HEK293 (cell line): Measurements from ENCODE around the gene CHCHD1.

Experiments used
- CTCF ChIA-PET: fragments of 350-600 bp; formaldehyde crosslinking; extraction: SDS; loops from one replicate; lab custom pipeline; 2021; ENCODE audit warnings: antibody characterized with exemption; lab: Yijun Ruan, JAX
- POLR2A ChIA-PET: fragments of 300-600 bp; formaldehyde crosslinking; extraction: SDS; loops from one replicate; lab custom pipeline; 2020; ENCODE audit warnings: antibody characterized with exemption, inconsistent platforms; lab: Yijun Ruan, JAX
- H3K27ac ChIP-seq: fragments of 200-500 bp; sonication (Bioruptor generic); 2 replicates; pipeline ENCODE4 v1.5.1; 2014; ENCODE audit warnings: low read depth, low read length, control low read depth, inconsistent platforms; ENCODE audit errors: extremely low read depth
- H3K36me3 ChIP-seq, 2 experiments: fragments of 200-500 bp in 1 of 2; sonication (Bioruptor generic) in 1 of 2; 1 replicate in 1 of 2; 2 replicates in 1 of 2; pipeline ENCODE4 v1.5.1; 2014 to 2017; ENCODE audit warnings: inconsistent platforms in 2 of 2, low read length in 2 of 2; ENCODE audit not compliant: control insufficient read depth in 2 of 2, insufficient read depth in 1 of 2
- H3K4me1 ChIP-seq: fragments of 200-500 bp; sonication (Bioruptor generic); 2 replicates; pipeline ENCODE4 v1.5.1; 2014; ENCODE audit warnings: mild to moderate bottlenecking, low read length, inconsistent platforms; ENCODE audit not compliant: control insufficient read depth, insufficient read depth
- H3K4me3 ChIP-seq: 2 replicates; pipeline ENCODE4 v1.5.1; 2011; ENCODE audit warnings: low read depth, mild to moderate bottlenecking, control low read depth, low read length, moderate library complexity
- H3K9me3 ChIP-seq: fragments of 200-500 bp; sonication (Bioruptor generic); 2 replicates; pipeline ENCODE4 v1.5.1; 2014; ENCODE audit warnings: low read depth, low read length, inconsistent platforms; ENCODE audit not compliant: control insufficient read depth, insufficient read depth
- CTCF ChIP-seq: fragments of 450-650 bp; formaldehyde crosslinking; IDR thresholded peaks from 2 replicates; pipeline ENCODE4 v1.5.1; 2016; ENCODE audit warnings: missing biosample characterization, missing genetic modification characterization
- FEZF1 ChIP-seq: fragments of 450-650 bp; formaldehyde crosslinking; IDR thresholded peaks from 2 replicates; pipeline ENCODE4 v1.5.1; 2016; ENCODE audit warnings: missing biosample characterization, missing genetic modification characterization
- GLIS2 ChIP-seq: fragments of 450-650 bp; formaldehyde crosslinking; IDR thresholded peaks from 2 replicates; pipeline ENCODE4 v1.5.1; 2016; ENCODE audit warnings: missing biosample characterization, missing genetic modification characterization
- HOXC10 ChIP-seq: sonication (generic); formaldehyde crosslinking; IDR thresholded peaks from 2 replicates; pipeline ENCODE4 v1.8.1; 2023; ENCODE audit warnings: mild to moderate bottlenecking, missing genetic modification reagents
- KLF8 ChIP-seq: fragments of 450-650 bp; formaldehyde crosslinking; IDR thresholded peaks from 2 replicates; pipeline ENCODE4 v1.5.1; 2016; ENCODE audit warnings: missing biosample characterization, missing genetic modification characterization
- MEIS1 ChIP-seq: sonication (generic); formaldehyde crosslinking; IDR thresholded peaks from 2 replicates; pipeline ENCODE4 v1.8.1; 2022; ENCODE audit warnings: missing genetic modification reagents, mild to moderate bottlenecking, borderline replicate concordance
- ZBTB6 ChIP-seq: fragments of 450-650 bp; formaldehyde crosslinking; IDR thresholded peaks from 2 replicates; pipeline ENCODE4 v1.5.1; 2017; ENCODE audit warnings: missing biosample characterization, missing genetic modification characterization
- ZNF121 ChIP-seq: fragments of 450-650 bp; formaldehyde crosslinking; IDR thresholded peaks from 2 replicates; pipeline ENCODE4 v1.5.1; 2016; ENCODE audit warnings: missing biosample characterization, missing genetic modification characterization
- ZNF157 ChIP-seq: fragments of 450-650 bp; formaldehyde crosslinking; IDR thresholded peaks from 2 replicates; pipeline ENCODE4 v1.5.1; 2016; ENCODE audit warnings: missing biosample characterization, missing genetic modification characterization
- ZNF19 ChIP-seq: fragments of 450-650 bp; formaldehyde crosslinking; IDR thresholded peaks from 2 replicates; pipeline ENCODE4; 2016; ENCODE audit warnings: missing biosample characterization, missing genetic modification characterization, low read depth
- ZNF366 ChIP-seq: fragments of 450-650 bp; formaldehyde crosslinking; conservative IDR thresholded peaks from 2 replicates; pipeline ENCODE4 v1.5.1; 2016; ENCODE audit warnings: missing biosample characterization, missing genetic modification characterization
- ZNF488 ChIP-seq: fragments of 450-650 bp; formaldehyde crosslinking; IDR thresholded peaks from 2 replicates; pipeline ENCODE4 v1.5.1; 2016; ENCODE audit warnings: missing biosample characterization, missing genetic modification characterization
- ZNF521 ChIP-seq: fragments of 450-650 bp; formaldehyde crosslinking; IDR thresholded peaks from 2 replicates; pipeline ENCODE4 v1.5.1; 2017; ENCODE audit warnings: missing biosample characterization, mild to moderate bottlenecking, missing genetic modification characterization
- ZNF626 ChIP-seq: fragments of 450-650 bp; sonication (Bioruptor Pico); formaldehyde crosslinking; IDR thresholded peaks from 2 replicates; pipeline ENCODE4 v1.5.1; 2018; ENCODE audit warnings: missing biosample characterization, missing genetic modification characterization, inconsistent platforms
- ZNF654 ChIP-seq: fragments of 450-650 bp; formaldehyde crosslinking; IDR thresholded peaks from 2 replicates; pipeline ENCODE4 v1.5.1; 2016; ENCODE audit warnings: low read depth, missing biosample characterization, missing genetic modification characterization
- ZNF658 ChIP-seq: fragments of 450-650 bp; formaldehyde crosslinking; IDR thresholded peaks from 2 replicates; pipeline ENCODE4; 2016; ENCODE audit warnings: missing biosample characterization, missing genetic modification characterization
- ZNF692 ChIP-seq: fragments of 450-650 bp; formaldehyde crosslinking; IDR thresholded peaks from 2 replicates; pipeline ENCODE4 v1.5.1; 2016; ENCODE audit warnings: missing biosample characterization, missing genetic modification characterization
- ZNF701 ChIP-seq: fragments of 450-650 bp; formaldehyde crosslinking; IDR thresholded peaks from 2 replicates; pipeline ENCODE4 v1.5.1; 2016; ENCODE audit warnings: missing biosample characterization, missing genetic modification characterization
- ZNF792 ChIP-seq: fragments of 450-650 bp; formaldehyde crosslinking; IDR thresholded peaks from 2 replicates; pipeline ENCODE4 v1.5.1; 2016; ENCODE audit warnings: missing biosample characterization, missing genetic modification characterization
- ZSCAN4 ChIP-seq: fragments of 450-650 bp; formaldehyde crosslinking; IDR thresholded peaks from 2 replicates; pipeline ENCODE4 v1.5.1; 2017; ENCODE audit warnings: missing biosample characterization, missing genetic modification characterization
- TF ChIP-seq, protein P1 (sequence below): fragments of 450-650 bp; formaldehyde crosslinking; IDR thresholded peaks from 2 replicates; pipeline ENCODE4 v1.5.1; 2017; ENCODE audit warnings: missing biosample characterization, missing genetic modification characterization
- TF ChIP-seq, protein P2 (sequence below): fragments of 450-650 bp; formaldehyde crosslinking; IDR thresholded peaks from 2 replicates; pipeline ENCODE4 v1.5.1; 2016; ENCODE audit warnings: missing biosample characterization, missing genetic modification characterization
- TF ChIP-seq, protein P3 (sequence below): fragments of 450-650 bp; formaldehyde crosslinking; IDR thresholded peaks from 2 replicates; pipeline ENCODE4 v1.5.1; 2017; ENCODE audit warnings: missing biosample characterization, mild to moderate bottlenecking, missing genetic modification characterization, moderate library complexity

CHCHD1 gene

GRCh38 chr10:73771722-73772280, 10.0 kb upstream of the CHCHD1 start (continued):
- TF ChIP-seq, protein P1, sequence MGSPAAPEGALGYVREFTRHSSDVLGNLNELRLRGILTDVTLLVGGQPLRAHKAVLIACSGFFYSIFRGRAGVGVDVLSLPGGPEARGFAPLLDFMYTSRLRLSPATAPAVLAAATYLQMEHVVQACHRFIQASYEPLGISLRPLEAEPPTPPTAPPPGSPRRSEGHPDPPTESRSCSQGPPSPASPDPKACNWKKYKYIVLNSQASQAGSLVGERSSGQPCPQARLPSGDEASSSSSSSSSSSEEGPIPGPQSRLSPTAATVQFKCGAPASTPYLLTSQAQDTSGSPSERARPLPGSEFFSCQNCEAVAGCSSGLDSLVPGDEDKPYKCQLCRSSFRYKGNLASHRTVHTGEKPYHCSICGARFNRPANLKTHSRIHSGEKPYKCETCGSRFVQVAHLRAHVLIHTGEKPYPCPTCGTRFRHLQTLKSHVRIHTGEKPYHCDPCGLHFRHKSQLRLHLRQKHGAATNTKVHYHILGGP (tag by site-specific recombination) = no peak
- no peak for TF ChIP-seq ZBTB6 (tag by site-specific recombination)

DNA sequence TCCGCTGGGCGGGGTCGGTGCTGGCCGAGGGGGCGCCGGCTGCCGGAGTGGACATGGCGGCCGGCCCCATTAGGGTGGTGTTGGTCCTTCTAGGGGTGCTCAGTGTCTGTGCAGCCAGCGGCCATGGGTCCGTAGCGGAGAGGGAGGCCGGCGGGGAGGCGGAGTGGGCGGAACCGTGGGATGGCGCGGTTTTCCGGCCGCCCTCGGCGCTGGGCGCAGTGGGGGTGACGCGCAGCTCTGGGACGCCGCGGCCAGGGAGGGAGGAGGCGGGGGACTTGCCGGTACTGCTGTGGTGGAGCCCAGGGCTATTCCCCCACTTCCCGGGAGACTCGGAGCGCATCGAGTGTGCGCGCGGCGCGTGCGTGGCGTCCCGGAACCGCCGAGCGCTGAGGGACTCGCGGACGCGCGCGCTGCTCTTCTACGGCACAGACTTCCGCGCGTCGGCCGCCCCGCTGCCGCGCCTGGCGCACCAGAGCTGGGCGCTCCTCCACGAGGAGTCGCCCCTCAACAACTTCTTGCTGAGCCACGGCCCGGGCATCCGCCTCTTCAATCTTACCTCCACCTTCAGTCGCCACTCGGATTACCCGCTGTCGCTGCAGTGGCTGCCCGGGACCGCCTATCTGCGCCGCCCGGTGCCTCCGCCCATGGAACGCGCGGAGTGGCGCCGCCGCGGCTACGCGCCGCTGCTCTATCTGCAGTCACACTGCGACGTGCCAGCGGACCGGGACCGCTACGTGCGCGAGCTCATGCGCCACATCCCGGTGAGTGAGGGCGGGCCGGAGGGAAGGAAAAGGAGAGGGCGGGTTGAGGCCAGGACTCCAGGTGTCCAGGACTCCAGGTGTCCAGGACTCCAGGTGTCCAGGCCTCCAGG, 9.3 kb upstream of the CHCHD1 start:
- Histone ChIP-seq H3K9me3 (no peaks in the 10 kb centered on the region), H3K4me3 (peak overlapping the region; percentile 75), H3K4me1 (peaks cover 4% of the 10 kb centered on the region; the same call in 1 of the 2 replicates), H3K27ac (peak overlapping the region; percentile 75), H3K36me3 (peaks cover 18 to 72% of the 10 kb centered on the region in 2 experiments; a peak in 2 of 3 replicates)
- CTCF ChIA-PET = interaction anchor here (0.5 to 1.4 kb wide), 6 partner anchors 11 to 270 kb away, joined by 3 to 4 read pairs (median 3); no protein-coding TSS in a partner anchor
- POLR2A ChIA-PET = interaction anchor here (0.5 to 4.1 kb wide), 9 partner anchors 9 to 1466 kb away, joined by 3 to 60 read pairs (median 7); partner anchors contain the start of genes CHCHD1, SEC24C and ZSWIM8
- TF ChIP-seq ZNF121 (tag by site-specific recombination) (no peak; the same call in 1 of the 2 replicates), HOXC10 (CRISPR knock-in tag) (no peak), ZNF792 (tag by site-specific recombination) (no peak), ZNF521 (tag by site-specific recombination) (no peak), KLF8 (tag by site-specific recombination) (peak; percentile 88; the same call in 1 of the 2 replicates), ZSCAN4 (tag by site-specific recombination) (no peak; the same call in 1 of the 2 replicates), ZNF157 (tag by site-specific recombination) (no peak), ZNF658 (tag by site-specific recombination) (no peak), GLIS2 (tag by site-specific recombination) (peak; percentile 92), FEZF1 (tag by site-specific recombination) (no peak), ZNF366 (tag by site-specific recombination) (no peak), CTCF (tag by site-specific recombination) (peak; percentile 88), ZNF692 (tag by site-specific recombination) (peak; percentile 77), ZNF19 (no peak), ZNF626 (tag by site-specific recombination) (no peak), MEIS1 (CRISPR knock-in tag) (no peak), ZNF654 (tag by site-specific recombination) (no peak), ZNF488 (no peak; the same call in 1 of the 2 replicates), ZNF701 (no peak)
- TF ChIP-seq, protein P2, sequence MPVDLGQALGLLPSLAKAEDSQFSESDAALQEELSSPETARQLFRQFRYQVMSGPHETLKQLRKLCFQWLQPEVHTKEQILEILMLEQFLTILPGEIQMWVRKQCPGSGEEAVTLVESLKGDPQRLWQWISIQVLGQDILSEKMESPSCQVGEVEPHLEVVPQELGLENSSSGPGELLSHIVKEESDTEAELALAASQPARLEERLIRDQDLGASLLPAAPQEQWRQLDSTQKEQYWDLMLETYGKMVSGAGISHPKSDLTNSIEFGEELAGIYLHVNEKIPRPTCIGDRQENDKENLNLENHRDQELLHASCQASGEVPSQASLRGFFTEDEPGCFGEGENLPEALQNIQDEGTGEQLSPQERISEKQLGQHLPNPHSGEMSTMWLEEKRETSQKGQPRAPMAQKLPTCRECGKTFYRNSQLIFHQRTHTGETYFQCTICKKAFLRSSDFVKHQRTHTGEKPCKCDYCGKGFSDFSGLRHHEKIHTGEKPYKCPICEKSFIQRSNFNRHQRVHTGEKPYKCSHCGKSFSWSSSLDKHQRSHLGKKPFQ (tag by site-specific recombination) = no peak
- TF ChIP-seq, protein P3, sequence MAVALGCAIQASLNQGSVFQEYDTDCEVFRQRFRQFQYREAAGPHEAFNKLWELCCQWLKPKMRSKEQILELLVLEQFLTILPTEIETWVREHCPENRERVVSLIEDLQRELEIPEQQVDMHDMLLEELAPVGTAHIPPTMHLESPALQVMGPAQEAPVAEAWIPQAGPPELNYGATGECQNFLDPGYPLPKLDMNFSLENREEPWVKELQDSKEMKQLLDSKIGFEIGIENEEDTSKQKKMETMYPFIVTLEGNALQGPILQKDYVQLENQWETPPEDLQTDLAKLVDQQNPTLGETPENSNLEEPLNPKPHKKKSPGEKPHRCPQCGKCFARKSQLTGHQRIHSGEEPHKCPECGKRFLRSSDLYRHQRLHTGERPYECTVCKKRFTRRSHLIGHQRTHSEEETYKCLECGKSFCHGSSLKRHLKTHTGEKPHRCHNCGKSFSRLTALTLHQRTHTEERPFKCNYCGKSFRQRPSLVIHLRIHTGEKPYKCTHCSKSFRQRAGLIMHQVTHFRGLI (tag by site-specific recombination) = peak; percentile 52; the same call in 1 of the 2 replicates
